KBM-7 (cell line): ENCODE results near the gene CASTOR1.

Experiments used
- DNase-seq: peaks from one replicate; pipeline ENCODE4 v3.0.0-alpha.2; 2015
- in situ Hi-C: fragments of 300-500 bp; cut with MboI; formaldehyde crosslinking; loops from 2 replicates; pipeline ENCODE4 v1.14.3; 2020; ENCODE audit warnings: low sequenced_read_pairs, low pct_unique_long_range_greater_than_20kb, mixed read lengths

CASTOR1 gene

GRCh38 chr22:30287648-30288418 is 1.5 kb downstream of the CASTOR1 start:
- DNase-seq, result peak; percentile 96
- in situ Hi-C loops, result no loop called here

GRCh38 chr22:30286813-30287647 is 2.3 kb downstream of the CASTOR1 start:
- peak; percentile 85 for DNase-seq
- in situ Hi-C loops, result no loop called here

- in situ Hi-C loops, result no loop called here
- DNase-seq, result no peak
These were observed 3.0 kb downstream of the CASTOR1 start for GRCh38 chr22:30286331-30286730.

GRCh38 chr22:30285846-30286200 is 3.5 kb downstream of the CASTOR1 start:
- DNase-seq, result no peak
- in situ Hi-C loops, result no loop called here

- in situ Hi-C loops, result no loop called here
- no peak for DNase-seq
These were observed 4.0 kb downstream of the CASTOR1 start for GRCh38 chr22:30285176-30285845.

- DNase-seq, result no peak
- in situ Hi-C loops, result no loop called here
These were observed 4.6 kb downstream of the CASTOR1 start for GRCh38 chr22:30284666-30285065.

- in situ Hi-C loops, result no loop called here
- no peak for DNase-seq
These were observed 5.1 kb downstream of the CASTOR1 start for GRCh38 chr22:30284172-30284571.

- DNase-seq, result no peak
- in situ Hi-C loops, result no loop called here
These were observed 6.0 kb downstream of the CASTOR1 start for GRCh38 chr22:30283342-30283741.

GRCh38 chr22:30282616-30283046 is 6.7 kb downstream of the CASTOR1 start:
- in situ Hi-C loops, result no loop called here

GRCh38 chr22:30280505-30280904 is 8.8 kb downstream of the CASTOR1 start:
- in situ Hi-C loops, result no loop called here
- no peak for DNase-seq

More at GRCh38 chr22:30282616-30283046, 6.7 kb downstream of the CASTOR1 start:
- no peak for DNase-seq

GRCh38 chr22:30279932-30280331 is 9.4 kb downstream of the CASTOR1 start:
- no peak for DNase-seq
- in situ Hi-C loops, result no loop called here

GRCh38 chr22:30279046-30279788 is 10.1 kb downstream of the CASTOR1 start:
- in situ Hi-C loops, result no loop called here
- peak; percentile 62 for DNase-seq

- peak; percentile 57 for DNase-seq
- in situ Hi-C loops, result no loop called here
These were observed 11.6 kb downstream of the CASTOR1 start for GRCh38 chr22:30277547-30278344.

- in situ Hi-C loops, result no loop called here
- no peak for DNase-seq
These were observed 13.3 kb downstream of the CASTOR1 start for GRCh38 chr22:30276039-30276438.

GRCh38 chr22:30275625-30276024 is 13.7 kb downstream of the CASTOR1 start:
- no peak for DNase-seq
- in situ Hi-C loops, result no loop called here

GRCh38 chr22:30274437-30274812 is 14.9 kb downstream of the CASTOR1 start:
- no peak for DNase-seq
- in situ Hi-C loops, result no loop called here

- in situ Hi-C loops, result no loop called here
- no peak for DNase-seq
These were observed 15.4 kb downstream of the CASTOR1 start for GRCh38 chr22:30273711-30274436.
